22Rv1 (cell line): ENCODE data around the gene NCDN.

ENCODE experiments used
- H3K27ac ChIP-seq: fragments of 450-650 bp; 2 replicates; pipeline ENCODE4 v1.5.1; 2017
- CTCF ChIP-seq: fragments of 450-650 bp; IDR thresholded peaks from 2 replicates; pipeline ENCODE4 v1.5.1; 2017; ENCODE audit warnings: mild to moderate bottlenecking
- ZFX ChIP-seq: fragments of 450-650 bp; IDR thresholded peaks from 2 replicates; pipeline ENCODE4 v1.6.1; 2017; ENCODE audit warnings: antibody characterized with exemption, borderline replicate concordance

The NCDN gene

GRCh38 chr1:35570589-35571137 lies 13.1 kb downstream of the NCDN start:
- no peak overlapping the region for H3K27ac ChIP-seq
- TF ChIP-seq CTCF (no peak), ZFX (no peak)

- no peak overlapping the region for H3K27ac ChIP-seq
- TF ChIP-seq ZFX (no peak), CTCF (no peak)
Observed at GRCh38 chr1:35571263-35571662, 13.7 kb downstream of the NCDN start.

DNA sequence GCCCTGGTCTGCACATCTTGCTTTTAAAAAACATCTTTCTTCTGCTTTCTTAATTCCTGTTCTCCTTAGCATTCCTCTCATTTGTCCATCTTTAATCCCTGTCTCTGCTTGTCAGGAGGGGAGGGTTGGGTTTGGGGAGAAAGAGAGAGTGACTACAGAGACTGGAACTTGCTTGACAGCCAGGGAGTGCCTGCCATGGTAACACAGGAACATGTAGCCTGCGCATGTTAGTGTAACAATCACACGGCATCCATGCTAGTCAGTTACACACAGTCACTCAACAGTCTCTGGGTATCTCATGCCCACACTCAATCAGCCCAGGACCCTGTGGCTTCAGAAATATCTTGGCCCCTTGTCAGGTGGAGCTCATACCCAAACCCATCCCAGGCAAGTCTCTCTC lies 14.7 kb downstream of the NCDN start:
- TF ChIP-seq CTCF (no peak), ZFX (no peak)

GRCh38 chr1:35573198-35574124 lies 15.9 kb downstream of the NCDN start, which contains the start of gene TFAP2E:
Gene TFAP2E (plus strand): TSS chr1:35573314. CDS start chr1:35573578, 264 bp downstream.
- H3K27ac ChIP-seq, result no peak within 1 kb of the TSS
- TF ChIP-seq CTCF, result no peak
- no peak for TF ChIP-seq ZFX

More for the DNA sequence above, 14.7 kb downstream of the NCDN start:
- H3K27ac ChIP-seq, result no peak overlapping the region

GRCh38 chr1:35574125-35574654 lies 16.6 kb downstream of the NCDN start:
- TF ChIP-seq ZFX (no peak), CTCF (no peak)
- H3K27ac ChIP-seq, result no peak overlapping the region

DNA sequence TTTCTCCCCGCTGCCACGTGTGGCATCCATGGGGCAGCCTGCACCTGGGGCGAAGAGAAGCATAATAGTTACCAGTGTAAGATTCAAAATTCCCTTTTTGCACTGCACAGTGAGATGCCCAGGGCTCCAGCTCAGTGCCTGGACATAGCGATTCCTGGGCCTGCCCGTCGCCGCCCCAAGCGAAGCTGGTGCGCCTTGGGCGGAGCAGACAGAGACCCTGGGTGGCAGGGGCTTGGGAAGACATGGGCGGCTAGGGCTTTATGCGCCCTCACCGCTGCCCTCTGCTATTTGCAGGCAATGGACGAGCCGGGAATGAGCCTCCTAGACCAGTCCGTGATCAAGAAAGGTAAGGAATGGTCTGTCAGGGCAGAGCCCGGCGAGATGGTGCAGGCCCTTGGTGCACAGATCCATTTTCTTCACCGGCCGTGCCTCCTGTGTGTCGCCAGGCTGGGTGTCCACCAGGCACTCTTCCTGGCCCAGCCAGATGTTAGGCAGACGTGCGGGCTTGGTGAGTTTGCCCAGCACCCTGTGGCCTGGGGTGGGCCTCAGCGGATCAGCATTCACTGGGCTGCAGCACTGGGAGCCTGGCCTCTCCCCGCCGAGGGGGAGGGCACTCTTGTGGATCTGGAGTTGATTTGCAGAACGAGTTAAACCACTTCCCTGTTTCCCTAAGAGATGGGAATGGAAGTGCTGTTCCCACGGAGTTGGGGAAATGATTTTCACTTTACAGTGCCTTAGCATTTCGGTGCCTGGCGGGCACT lies 17.2 kb downstream of the NCDN start:
- no peak for TF ChIP-seq CTCF
- TF ChIP-seq ZFX, result no peak
- peak overlapping the region; percentile 12; the same call in 1 of the 2 replicates for H3K27ac ChIP-seq
